GM21390 (cell line): ENCODE measurements around the gene FMNL2.
"Not testable (repeated sequence)": the region's sequence is repeated elsewhere in the genome, so short reads cannot be mapped to it uniquely, and the experiment has no call there.

Source experiments
- ATAC-seq: cut with Tn5 transposase; IDR thresholded peaks from one replicate; pipeline ENCODE4 v1.9.1; 2021; ENCODE audit not compliant: unreplicated experiment

The FMNL2 gene

DNA sequence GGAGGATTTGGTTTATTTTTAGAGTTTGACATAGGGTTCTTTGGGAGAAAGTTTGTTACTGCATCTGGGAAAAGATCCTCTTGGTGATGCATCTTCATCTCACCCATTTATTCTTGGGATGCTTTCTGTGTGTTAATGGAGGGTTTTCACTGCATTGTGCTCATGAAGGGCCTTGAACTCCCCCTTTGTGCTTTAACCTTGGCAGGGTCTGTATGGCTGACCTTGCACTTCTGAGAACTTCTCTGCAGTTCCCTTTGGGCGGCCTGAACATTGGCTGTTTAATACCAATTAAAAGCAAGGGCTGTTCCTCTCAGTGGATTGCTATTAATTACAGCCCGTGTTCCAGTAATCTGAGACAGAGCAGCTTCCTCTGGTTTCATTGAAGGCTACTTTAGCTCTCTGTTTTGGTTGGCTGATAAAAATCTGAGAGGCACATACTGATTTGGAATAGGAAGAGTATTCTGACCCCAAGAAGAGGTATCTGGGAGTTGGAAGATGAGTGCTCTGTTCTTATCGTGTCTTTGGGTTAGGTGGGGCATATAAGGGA, 37.5 kb downstream of the FMNL2 start:
- no peak for ATAC-seq

DNA sequence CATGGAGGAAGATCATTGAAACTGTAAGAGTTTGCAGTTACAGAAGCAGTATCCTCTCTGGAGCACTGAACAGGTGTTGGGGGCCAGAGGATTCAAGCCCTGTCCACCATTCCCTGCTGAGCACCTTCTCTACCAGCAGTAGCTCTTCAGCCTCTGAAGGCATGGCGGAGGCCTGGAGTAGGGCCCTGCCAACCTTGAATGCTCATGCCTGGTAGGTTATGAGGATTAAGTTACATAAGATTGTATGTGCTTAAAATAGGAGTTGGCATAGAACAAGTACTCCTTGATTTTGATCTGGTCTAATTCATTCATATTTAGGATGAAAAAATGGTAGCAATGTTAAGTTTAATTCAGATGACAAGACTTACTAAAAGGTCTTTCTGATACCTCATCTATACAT, 40.2 kb downstream of the FMNL2 start:
- ATAC-seq, result no peak

DNA sequence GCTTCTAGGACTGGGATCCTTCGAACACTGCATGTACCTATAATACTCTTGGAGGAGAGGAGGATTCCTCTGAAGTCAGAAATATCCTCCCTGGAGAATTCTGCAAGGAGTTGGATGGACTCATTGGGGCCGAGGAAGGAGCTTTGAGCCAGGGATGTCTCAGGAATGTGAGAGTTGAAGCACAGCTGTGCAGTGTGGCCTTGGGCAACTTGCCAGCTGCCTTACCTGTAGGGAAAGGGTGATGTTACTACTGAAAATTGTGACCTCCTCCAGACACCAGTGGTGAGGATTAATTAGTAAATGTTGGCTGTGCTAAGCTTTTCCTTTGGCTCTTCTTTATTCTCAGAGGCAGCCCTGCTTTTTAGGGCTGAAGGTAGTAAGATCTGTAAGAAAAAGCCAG, 41.4 kb downstream of the FMNL2 start:
- ATAC-seq, result no peak

DNA sequence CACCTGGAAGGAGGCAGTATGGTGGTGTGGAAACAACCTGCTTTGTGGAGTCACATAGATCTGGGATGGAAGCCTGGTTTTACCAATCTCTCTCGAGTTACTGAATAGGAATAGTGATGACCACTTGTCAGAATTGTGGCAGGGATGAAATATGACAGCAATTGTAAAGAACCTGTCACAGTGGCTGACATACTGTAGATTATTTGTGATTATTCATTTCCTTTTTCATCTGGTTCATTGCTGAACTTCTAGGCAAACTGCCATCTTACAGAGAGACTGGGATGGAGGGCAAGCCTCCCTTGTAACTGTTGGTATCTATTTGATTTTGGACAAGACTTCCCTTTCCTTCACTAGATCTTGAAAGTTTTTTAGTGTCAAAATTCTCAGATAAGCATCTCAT, 42.0 kb downstream of the FMNL2 start:
- no peak for ATAC-seq

DNA sequence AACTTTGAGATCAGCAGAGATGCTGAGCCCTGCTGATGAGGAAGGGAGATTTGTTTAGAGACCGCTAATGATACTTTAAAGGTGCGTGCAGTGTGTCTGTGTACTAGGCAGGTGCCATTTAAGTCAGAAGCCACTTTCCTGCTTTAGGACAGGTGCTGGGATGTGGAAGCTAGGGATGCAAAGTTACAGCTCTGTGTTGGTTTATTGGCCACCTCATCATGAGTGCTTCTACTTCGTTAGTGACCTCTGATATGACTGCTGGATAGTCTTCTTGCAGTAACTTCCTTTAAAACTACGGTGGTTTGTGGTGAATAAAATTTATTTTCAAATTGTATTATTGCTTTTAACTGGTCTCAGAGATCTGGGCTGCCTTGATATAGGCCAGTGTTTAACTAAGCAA, 44.1 kb downstream of the FMNL2 start:
- no peak for ATAC-seq

DNA sequence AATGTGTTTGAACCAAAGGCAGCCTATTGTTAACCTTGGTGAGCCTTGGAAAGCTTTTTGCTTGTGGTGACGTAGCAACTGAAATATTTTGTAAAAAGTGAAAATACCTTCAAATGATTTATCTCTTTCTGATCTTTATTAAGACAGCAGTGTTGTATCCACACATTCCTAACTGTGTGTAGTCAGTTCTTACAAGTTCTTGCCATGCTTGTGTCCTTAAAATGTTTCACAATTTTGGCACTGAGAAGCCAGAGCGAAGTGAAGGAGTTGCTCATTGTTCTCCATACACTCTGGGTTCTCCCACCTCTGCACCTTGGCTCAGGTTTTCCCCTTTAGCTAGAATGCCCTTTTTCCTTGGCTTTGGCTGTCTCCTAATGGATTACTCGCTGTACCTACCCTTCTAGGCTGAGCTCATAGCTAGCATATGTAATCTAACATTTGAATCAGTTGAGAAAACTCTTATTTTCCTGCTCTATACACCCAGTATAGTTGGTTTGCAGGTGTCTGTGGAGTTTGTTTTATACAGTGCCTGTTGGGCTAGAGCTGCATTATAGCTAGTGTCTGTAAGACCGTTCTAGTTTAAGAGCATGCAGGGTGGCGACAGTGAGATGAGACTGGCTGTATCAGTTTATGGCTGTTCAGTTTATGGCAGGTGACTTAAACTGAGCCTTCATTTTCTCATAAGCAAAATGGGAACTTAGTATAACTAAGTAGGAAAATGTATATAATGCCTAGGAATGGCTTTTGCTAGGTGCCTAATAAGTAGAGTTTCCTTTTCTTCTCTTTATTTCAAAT, 45.5 kb downstream of the FMNL2 start:
- ATAC-seq, result no peak

DNA sequence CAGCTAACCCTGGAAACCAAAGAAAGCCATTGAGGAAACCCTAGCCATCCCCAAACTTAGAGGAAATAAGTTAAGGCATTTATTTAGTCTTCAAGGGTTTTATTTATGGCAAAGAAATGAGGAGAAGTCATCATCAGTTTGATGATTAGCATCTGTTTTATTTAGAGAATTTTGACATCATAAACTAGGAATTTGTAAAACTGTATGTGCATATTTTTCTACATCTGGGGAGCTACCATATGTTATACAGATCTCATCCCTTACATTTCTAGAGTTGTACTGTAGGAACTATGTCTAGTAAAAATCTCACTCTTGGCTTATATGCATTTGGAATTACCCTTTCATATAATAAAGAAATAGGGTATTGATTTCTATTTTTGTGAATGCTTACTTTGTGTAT, 48.7 kb downstream of the FMNL2 start:
- ATAC-seq, result no peak

DNA sequence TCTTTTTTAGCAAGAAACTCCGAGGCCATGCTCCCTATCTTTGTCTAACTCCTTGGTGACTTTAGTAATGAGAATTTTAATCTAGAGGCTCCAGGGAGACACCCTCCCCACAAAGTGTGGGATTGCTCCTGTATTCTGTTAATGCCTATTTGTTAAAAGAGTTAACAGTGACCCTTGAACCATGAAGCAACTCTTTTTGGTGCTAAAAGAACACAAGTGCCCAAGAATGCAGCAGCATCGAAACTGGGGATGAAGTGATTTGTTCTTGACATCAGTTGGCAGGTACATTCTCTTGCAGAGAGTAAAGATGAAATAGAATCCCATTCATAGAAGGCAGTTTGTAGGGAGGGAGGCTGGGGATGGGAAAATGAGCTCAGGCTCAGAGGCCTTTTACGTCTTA, 50.0 kb downstream of the FMNL2 start:
- ATAC-seq, result no peak

DNA sequence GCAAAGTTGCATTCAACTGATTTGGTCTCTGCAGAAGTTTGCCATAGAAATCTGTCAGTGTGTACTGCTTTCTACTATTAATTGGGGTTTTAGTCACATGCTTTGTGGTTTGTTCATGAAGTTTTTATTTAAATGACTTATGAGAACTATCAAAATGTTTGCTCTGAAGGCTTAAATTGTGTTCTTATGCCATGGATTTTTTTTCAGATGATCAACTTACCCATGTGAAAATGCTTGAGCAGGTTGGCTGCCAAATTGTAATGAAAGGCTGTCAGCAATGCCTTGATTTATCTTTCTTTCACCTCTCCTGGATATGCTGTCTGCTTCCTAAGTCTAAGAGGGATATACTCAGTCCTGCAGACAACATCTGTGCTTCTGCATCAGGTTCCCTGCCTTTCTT, 50.7 kb downstream of the FMNL2 start:
- ATAC-seq, result no peak

DNA sequence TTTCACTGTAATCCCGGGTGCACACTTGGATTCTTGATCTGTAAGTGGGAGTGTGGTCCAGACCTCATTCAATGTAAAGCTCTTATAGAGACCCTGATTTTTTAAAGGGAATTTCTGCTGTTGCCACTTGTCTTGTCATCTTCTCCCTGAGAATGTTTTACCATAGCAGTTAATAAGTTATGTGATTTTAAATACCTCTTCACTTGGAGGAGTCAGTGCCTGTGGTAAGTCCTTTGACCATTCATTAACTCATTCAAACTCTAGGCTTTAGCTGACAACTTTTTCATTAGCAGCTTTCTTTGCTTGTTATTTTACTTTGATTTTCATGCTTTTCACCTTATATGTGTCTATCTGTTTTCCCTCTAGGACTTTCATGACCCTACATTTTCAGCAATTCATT, 51.3 kb downstream of the FMNL2 start:
- ATAC-seq, result no peak

DNA sequence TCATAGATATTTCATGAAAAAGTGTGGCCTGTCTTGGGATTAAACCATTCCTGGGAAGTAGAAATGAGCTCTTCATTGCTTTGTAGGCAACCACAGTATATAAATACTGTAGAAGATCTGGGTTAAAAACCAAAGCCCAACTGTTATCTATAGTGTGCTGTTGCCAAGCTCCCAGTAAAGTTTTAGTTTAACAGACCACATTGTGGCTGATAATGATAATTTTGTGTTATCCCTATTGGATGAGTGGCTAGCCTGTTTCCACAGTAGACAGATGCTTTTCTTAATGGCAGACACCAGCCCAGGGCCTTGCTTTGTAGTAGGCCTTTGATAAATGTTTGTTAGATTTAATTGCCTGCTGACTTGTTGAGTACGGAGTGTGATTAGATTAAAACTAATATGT, 52.1 kb downstream of the FMNL2 start:
- no peak for ATAC-seq

DNA sequence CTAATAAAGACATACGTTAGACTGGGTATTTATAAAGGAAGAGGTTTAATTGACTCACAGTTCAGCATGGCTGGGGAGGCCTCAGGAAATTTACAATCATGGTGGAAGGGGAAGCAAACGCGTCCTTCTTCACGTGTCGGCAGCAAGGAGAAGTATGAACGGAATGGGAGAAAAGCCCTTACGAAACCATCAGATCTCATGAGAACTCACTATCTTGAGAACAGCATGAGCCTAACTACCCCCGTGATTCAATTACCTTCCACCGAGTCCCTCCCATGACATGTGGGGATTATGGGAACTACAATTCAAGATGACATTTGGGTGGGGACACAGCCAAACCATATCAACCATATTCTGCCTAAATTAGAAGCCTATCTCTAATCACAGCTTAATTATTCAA, 53.3 kb downstream of the FMNL2 start:
- not testable (repeated sequence) for ATAC-seq

DNA sequence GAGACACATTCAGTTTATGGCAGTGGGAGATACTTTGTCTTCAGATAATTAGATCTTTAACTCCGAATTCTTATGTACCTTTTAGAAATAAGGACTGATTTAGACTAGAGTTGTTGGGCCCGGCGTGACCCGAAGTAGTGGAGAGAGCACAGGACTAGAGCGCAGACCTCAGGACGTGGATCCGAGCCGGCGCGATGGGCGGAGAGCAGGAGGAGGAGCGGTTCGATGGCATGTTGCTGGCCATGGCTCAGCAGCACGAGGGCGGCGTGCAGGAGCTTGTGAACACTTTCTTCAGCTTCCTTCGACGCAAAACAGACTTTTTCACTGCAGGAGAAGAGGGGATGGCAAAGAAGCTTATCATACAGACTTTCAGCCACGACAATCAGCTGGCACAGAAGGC, 54.5 kb downstream of the FMNL2 start:
- no peak for ATAC-seq

DNA sequence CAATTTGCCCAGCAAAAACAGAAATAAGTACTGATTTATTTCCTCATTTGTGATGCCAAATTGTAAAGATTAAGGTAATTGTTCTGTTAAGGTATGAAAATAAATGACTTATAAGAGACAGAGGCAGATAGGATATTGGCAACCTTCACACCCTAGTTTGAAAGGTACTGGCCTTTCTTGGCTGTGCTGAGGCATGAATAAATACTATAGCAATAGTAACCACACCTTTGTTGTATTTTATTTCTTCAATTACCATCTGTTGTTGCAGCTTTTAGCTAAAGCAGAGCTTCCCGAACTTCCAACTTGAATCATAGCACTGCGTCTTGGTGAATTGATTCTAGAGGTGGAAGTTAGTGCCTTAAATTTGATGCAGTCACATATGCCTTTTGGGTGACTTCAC, 55.9 kb downstream of the FMNL2 start:
- ATAC-seq, result no peak

DNA sequence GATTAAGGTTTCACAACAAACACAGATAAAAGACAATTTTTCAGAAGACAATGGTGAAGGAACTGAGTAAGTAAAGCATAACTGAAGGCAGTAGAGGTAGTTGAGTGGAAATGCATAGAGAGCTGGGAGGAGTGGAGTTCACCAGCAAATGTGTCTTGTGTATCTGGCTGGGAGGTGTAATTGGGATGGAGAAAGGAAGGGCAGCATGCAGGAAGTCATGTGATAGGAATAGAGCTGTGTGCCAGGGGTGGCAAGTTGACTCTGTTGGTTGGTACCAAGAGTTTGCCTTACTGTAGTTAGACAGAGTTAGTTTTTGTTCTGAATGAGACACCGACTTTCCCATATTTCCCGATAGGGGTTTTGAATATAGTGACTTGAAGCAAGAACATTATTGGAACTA, 56.3 kb downstream of the FMNL2 start:
- no peak for ATAC-seq

DNA sequence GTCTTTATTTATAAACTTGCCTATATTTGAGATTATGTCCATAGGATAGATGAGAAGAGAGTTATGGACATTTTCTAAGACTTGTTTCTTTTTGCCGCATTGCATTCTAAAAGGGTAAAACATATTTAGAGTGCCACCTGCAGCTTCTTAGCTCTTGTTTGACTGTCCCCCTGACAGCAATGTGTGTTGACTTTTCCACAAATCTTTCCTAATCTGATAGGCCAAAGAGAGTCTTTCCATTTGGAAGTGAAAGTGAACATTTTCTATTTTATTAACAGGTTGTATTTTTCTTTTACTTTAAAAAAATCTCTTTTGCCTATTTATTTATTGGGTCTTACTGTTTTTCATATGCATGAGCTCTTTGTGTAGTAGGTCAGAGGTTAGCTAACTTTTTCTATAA, 58.4 kb downstream of the FMNL2 start:
- no peak for ATAC-seq

DNA sequence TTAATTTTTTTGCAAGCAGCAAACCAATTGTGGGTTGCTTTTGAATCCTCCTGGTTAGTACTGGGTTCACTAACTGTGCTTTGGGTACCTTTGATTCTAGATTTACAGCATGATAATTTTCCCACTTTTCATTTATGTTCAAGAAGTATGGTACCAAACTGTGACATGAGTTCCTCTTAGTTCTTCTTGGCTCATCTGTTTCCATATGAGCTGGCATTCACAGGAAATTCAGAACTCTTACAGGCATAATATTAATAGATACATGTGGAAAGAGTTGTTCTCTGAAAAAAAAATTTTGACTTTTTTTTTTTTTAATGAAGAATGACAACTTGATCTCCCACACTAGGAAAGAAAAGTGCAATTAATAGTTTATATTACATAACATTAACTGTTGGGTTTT, 59.4 kb downstream of the FMNL2 start:
- ATAC-seq, result no peak

DNA sequence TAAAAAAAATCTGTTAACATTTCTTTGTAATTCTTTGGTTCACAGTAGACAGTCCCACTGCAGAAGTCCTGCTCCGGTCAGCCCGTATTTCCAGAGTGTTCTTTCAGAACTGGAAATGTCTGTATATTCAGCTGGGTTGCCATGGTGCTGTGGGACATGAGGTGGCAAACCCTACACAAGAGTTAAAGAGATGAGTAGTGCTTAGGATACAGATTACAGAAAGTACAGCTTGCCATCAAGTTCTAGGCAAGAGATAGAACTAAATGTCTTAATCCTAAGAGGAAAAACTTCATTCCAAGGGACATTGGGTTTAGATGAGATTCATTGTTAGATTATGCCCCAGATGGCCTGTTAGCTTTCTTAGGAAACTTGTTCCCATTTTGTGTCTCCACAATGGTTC, 60.1 kb downstream of the FMNL2 start:
- ATAC-seq, result no peak

DNA sequence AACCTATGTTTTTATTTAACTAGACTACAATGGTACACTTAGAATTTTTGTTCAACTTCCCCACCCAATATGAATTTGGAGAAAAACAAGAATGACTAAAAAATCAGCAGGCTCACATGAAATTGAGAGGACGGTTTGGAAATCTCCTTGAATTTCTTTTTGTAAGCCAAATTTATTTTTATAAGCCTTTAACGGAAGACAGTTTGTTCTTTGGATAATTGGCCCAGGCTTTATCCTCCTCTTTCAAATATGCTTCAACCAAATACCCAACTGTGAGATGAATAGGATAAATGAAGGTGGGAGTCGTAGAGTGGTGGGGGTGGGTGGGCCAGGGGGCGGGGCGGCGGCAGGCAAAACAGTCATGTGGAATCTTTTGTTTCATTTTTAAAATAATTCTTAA, 60.6 kb downstream of the FMNL2 start:
- no peak for ATAC-seq

DNA sequence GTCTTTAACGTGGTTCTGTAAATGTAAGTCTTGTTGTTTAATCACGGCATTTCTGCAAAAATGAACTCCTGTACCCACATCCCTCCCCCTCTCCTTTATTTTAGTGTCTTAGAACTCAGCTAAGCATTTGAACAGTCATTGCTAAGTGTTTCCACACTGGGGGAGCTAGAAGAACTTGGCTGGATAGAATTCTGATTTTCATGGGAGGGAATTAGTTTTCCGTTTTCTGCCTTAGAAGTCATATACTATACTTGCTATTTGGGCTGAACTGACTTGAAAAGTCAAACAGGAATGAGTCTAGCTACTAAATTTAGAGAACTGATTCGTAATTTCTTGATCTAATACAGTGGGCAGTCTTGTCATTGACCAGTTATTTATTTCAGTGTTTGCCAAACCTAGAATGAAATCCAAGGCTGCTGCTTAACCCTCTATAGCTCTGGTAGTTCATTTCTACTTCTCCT, 61.1 kb downstream of the FMNL2 start:
- ATAC-seq, result no peak

DNA sequence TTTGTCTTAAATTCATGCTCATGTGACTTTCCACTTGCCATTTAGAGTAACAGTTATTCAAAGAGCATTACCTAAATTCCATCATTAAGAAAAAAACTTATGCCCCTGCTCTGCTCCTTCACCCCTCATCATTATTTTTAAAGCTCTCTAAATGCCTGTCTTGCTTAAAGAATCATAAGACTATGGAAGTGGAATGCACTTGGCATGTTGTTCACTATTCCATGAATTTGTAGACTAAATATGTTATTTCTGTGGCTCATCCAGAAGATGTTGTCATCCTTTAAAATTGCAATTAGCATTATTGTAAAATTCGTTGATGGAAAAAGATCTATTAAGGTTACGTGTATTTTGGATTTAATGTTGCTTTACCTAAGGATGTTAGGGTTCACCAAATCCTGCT, 61.8 kb downstream of the FMNL2 start:
- no peak for ATAC-seq

DNA sequence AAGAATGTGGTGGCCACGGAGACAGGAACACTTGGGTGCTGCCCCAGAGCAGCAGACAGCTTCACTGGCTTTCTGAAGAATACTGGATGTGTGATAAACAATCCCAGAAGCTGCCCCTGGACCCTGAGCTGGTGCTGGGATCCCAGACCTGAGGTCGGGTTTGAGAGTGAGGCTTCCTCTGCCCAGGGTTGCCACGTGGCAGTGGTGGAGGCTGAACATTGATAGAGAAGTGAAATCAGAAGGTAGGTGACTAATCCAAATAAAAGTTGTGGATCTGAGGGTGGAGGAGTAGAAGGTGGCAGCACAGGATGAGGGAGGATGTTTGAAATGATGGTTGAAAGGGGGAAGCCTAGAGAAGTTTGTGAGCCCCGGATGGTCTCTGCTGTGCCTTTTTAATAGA, 64.0 kb downstream of the FMNL2 start:
- no peak for ATAC-seq

DNA sequence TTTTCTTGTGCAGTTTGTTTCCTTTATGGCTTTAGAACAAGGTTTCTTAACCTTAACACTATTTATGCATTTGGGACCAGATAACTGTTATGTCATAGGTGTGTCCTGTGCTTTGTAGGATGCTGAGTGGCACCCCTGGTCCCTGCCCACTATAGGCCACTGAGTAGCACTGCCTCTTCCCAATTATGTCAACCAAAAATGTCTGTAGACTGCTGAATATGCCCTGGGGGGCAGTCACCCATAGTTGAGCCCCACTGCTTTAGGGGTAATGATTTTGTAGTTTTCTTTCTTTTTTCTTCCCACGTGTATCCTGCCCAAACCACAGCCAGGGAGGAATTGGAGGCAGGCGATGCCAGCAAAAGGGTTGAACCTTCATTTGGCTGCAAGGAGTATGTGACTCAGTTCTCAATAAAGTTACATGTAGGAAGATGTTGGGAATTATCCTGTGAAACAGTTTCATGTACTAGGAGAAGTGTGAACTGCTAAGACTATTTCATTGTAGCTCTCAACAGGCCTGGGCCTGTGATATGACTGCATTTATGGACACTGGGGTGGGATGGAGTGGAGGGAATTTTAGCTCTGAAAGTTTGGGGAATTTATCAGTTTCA, 65.7 kb downstream of the FMNL2 start:
- ATAC-seq, result no peak
